NB4 (cell line): ENCODE data around the gene PJVK.

Experiments
- CTCF ChIP-seq: IDR thresholded peaks from one replicate; pipeline ENCODE4 v1.5.1; 2012; ENCODE audit warnings: low read depth, low read length
- MYC ChIP-seq: IDR thresholded peaks from 2 replicates; pipeline ENCODE4 v1.6.1; 2011; ENCODE audit warnings: low read depth, low read length
- POLR2A ChIP-seq: IDR thresholded peaks from 2 replicates; pipeline ENCODE4 v1.6.1; 2011; ENCODE audit warnings: mild to moderate bottlenecking; ENCODE audit not compliant: insufficient read length; ENCODE audit errors: extremely low read depth

GRCh38 chr2:178510384-178510783 is 59.2 kb downstream of the PJVK start:
- TF ChIP-seq CTCF: no peak
- TF ChIP-seq POLR2A: no peak
- TF ChIP-seq MYC: no peak
